ENCODE data around the gene CELSR1. TPM values are rescaled to one million over a fixed set of nuclear protein-coding genes. Genes with fewer than 3 reads are reported as not detected.

Gene CELSR1
- total RNA-seq, 1 experiment from 2014 or later, result 22.6 TPM

DNA sequence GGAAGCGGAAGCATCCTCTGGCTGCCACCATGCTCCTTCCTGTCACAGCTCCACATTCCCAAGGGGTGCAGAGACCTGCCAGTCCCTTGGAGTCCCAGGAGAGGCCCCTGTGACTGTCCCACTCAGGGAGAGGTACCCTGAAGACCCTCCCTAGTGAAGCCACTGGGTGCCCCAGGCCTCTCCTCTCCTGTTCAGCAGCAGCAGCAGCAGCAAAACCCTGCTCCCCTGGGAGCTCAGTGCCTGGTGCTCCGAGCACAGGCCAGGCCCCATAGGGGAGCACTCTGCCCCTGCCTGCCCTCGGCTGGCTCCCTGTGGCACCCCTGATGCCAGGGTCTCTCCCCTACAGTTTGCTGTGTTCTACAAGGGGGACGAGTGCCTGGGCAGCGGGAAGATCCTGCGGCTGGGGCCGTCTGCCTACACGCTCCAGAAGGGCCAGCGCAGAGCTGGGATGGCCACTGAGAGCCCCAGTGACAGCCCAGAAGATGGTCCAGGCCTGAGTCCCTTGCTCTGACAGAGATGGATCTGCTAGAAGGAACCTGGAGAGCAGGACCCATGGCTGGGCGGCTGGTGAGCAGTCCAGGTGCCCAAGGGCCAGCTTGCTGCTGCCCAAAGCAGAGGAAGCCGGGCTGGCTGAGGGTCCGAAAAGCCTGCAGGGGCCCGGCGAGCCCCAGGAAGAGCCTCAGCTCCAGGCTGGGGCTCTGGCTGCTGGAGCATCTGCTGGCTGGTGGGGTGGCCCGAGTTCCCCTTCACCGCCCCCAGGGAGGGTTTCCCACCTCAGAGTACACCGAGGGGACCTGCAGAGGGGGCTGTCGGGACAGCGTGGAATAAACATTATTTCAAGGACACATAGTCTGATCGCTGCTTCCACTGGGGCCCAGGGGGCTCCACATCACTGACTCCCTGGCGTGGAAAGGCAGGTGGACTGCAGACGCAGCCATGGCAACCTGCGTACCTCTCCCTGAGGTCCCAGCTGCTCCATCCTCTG is 180.6 kb downstream of the CELSR1 start:
- Histone ChIP-seq H3K18ac (ENCODE audit: insufficient read length, low read depth, low read length) (no peak overlapping the region), H3T11ph (ENCODE audit: low read length) (no peak overlapping the region), H2BK20ac (ENCODE audit: low read depth, low read length, poor library complexity, severe bottlenecking) (no peak overlapping the region), H2BK5ac (ENCODE audit: insufficient read length, low read length) (no peak overlapping the region), H4K8ac (replicated peaks; ENCODE audit: insufficient read length, low read depth, low read length) (no peak overlapping the region), H3K23ac (ENCODE audit: insufficient read length, low read depth, low read length) (no peak overlapping the region), H3K23me2 (ENCODE audit: insufficient read length, low read depth, low read length, poor library complexity, severe bottlenecking) (no peaks in the 10 kb centered on the region), H3K27ac (ENCODE audit: insufficient read length, low read depth, low read length) (no peak overlapping the region), H2BK15ac (ENCODE audit: low read depth, low read length) (no peak overlapping the region), H2BK12ac (ENCODE audit: insufficient read length, low read depth, low read length) (no peak overlapping the region), H3K79me1 (ENCODE audit: insufficient read depth, low read depth, low read length, poor library complexity, severe bottlenecking) (no peaks in the 10 kb centered on the region), H3K4me1 (ENCODE audit: insufficient read depth, low read length) (no peaks in the 10 kb centered on the region; the same call in 1 of the 2 replicates), H2AK5ac (ENCODE audit: insufficient read length, low read length) (no peak overlapping the region), H3K4me2 (ENCODE audit: insufficient read depth, insufficient read length, low read length) (no peak overlapping the region), H3K79me2 (ENCODE audit: insufficient read depth, low read length) (no peaks in the 10 kb centered on the region), H2BK120ac (ENCODE audit: low read depth, low read length, poor library complexity, severe bottlenecking) (no peak overlapping the region), H4K20me1 (ENCODE audit: control insufficient read depth, insufficient read depth, insufficient read length) (no peaks in the 10 kb centered on the region), H3K4ac (ENCODE audit: low read depth, low read length) (no peak overlapping the region), H2AFZ (ENCODE audit: low read length) (no peak overlapping the region), H3K27me3 (ENCODE audit: insufficient read depth, low read length) (no peaks in the 10 kb centered on the region), H3K9me3 (ENCODE audit: control insufficient read depth, low read depth, low read length) (no peaks in the 10 kb centered on the region), H3K9ac (ENCODE audit: extremely low read depth, insufficient read length, low read length) (no peak overlapping the region), H4K5ac (ENCODE audit: insufficient read length, low read depth, low read length) (no peak overlapping the region), H3K14ac (ENCODE audit: insufficient read depth, low read length) (no peak overlapping the region), H3K56ac (ENCODE audit: insufficient read length, low read depth, low read length) (no peak overlapping the region), H4K91ac (ENCODE audit: insufficient read length, low read depth, low read length) (no peak overlapping the region)
- H3K4me1 Mint-ChIP-seq, result no peaks in the 10 kb centered on the region; a peak in 1 of 4 replicates
- no peaks in the 10 kb centered on the region for H3K27me3 Mint-ChIP-seq (ENCODE audit: low read depth)
- TF ChIP-seq, protein P1, sequence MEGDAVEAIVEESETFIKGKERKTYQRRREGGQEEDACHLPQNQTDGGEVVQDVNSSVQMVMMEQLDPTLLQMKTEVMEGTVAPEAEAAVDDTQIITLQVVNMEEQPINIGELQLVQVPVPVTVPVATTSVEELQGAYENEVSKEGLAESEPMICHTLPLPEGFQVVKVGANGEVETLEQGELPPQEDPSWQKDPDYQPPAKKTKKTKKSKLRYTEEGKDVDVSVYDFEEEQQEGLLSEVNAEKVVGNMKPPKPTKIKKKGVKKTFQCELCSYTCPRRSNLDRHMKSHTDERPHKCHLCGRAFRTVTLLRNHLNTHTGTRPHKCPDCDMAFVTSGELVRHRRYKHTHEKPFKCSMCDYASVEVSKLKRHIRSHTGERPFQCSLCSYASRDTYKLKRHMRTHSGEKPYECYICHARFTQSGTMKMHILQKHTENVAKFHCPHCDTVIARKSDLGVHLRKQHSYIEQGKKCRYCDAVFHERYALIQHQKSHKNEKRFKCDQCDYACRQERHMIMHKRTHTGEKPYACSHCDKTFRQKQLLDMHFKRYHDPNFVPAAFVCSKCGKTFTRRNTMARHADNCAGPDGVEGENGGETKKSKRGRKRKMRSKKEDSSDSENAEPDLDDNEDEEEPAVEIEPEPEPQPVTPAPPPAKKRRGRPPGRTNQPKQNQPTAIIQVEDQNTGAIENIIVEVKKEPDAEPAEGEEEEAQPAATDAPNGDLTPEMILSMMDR (conservative IDR thresholded peaks at IDR 0.05), result no peak
- peaks cover 22 to 73% (median 59%) of the 10 kb centered on the region in 3 experiments; a peak in 6 of 7 replicates for H3K36me3 Mint-ChIP-seq (ENCODE audit: insufficient read depth in 1 of 3, low read depth in 3 of 3)
- H3K9me3 Mint-ChIP-seq, result peaks cover 2 to 8% of the 10 kb centered on the region in 2 experiments; a peak in 2 of 5 replicates
- DNase-seq, result no peak
- H3K4me3 Mint-ChIP-seq, result no peak overlapping the region
- H3K27ac Mint-ChIP-seq, result no peak overlapping the region
- no CpG with 5 or more reads among the region's 23 CpGs for WGBS (ENCODE audit: extremely low coverage, insufficient read length, low lambda C conversion rate)

All from H9 (cell line).